ENCODE measurements around the gene TCF15. TPM values are rescaled to one million over a fixed set of nuclear protein-coding genes. Genes with fewer than 3 reads are reported as not detected.

TCF15 gene
- total RNA-seq, 1 donor from 2014 or later = not detected

GRCh38 chr20:647479-648019 is 37.4 kb upstream of the TCF15 start:
- peaks cover 71% of the 10 kb centered on the region for H4K20me1 ChIP-seq (ENCODE audit: insufficient read depth, low read length)
- H3K4me1 Mint-ChIP-seq (ENCODE audit: low read depth, unreplicated experiment) = peaks cover 2% of the 10 kb centered on the region

DNA sequence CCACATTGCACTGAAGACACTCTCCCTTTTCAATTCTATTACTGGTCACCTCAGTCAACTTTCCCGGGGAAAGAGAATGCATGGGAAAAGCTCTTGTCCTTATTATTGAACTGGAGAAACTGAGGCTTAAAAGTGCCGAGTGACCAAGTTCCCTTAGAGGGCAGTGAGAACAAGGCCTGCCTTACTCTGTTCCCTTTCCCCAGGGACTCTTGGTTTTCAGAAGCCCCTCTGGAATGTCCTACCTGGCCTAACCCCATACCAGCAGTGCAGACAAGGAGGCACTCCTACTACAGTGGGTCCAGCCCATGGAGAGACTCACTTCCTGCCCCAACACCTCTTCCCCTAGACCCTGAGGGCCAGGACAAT is 36.7 kb upstream of the TCF15 start:
- Histone ChIP-seq H2AFZ (ENCODE audit: low read depth, low read length) (no peak overlapping the region), H3K4me2 (ENCODE audit: low read length) (no peak overlapping the region), H3K27ac (ENCODE audit: low read depth, low read length) (no peak overlapping the region), H3K4me1 (ENCODE audit: insufficient read depth, low read length) (peaks cover 3% of the 10 kb centered on the region), H3K27me3 (ENCODE audit: insufficient read depth, low read length) (no peaks in the 10 kb centered on the region), H3K9me3 (ENCODE audit: insufficient read depth, low read depth, low read length) (no peaks in the 10 kb centered on the region), H3K9ac (ENCODE audit: low read length) (no peak overlapping the region), H3K79me2 (ENCODE audit: insufficient read depth, low read length) (peaks cover 51% of the 10 kb centered on the region), H4K20me1 (ENCODE audit: insufficient read depth, low read length) (peaks cover 64% of the 10 kb centered on the region), H3K36me3 (ENCODE audit: insufficient read depth, low read length) (peaks cover 23% of the 10 kb centered on the region), H3K4me3 (ENCODE audit: insufficient read depth, low read depth, low read length) (no peak overlapping the region)
- no peak for FAIRE-seq
- no peak for DNase-seq (ENCODE audit: low read depth)
- H3K4me3 Mint-ChIP-seq (ENCODE audit: unreplicated experiment) = no peak overlapping the region
- H3K4me1 Mint-ChIP-seq (ENCODE audit: low read depth, unreplicated experiment) = no peaks in the 10 kb centered on the region
- peaks cover 3% of the 10 kb centered on the region for H3K27me3 Mint-ChIP-seq (ENCODE audit: low read depth, unreplicated experiment)
- no peak overlapping the region for H3K27ac Mint-ChIP-seq (ENCODE audit: unreplicated experiment)
- H3K9me3 Mint-ChIP-seq (ENCODE audit: unreplicated experiment) = no peaks in the 10 kb centered on the region
- TF ChIP-seq, protein P1, sequence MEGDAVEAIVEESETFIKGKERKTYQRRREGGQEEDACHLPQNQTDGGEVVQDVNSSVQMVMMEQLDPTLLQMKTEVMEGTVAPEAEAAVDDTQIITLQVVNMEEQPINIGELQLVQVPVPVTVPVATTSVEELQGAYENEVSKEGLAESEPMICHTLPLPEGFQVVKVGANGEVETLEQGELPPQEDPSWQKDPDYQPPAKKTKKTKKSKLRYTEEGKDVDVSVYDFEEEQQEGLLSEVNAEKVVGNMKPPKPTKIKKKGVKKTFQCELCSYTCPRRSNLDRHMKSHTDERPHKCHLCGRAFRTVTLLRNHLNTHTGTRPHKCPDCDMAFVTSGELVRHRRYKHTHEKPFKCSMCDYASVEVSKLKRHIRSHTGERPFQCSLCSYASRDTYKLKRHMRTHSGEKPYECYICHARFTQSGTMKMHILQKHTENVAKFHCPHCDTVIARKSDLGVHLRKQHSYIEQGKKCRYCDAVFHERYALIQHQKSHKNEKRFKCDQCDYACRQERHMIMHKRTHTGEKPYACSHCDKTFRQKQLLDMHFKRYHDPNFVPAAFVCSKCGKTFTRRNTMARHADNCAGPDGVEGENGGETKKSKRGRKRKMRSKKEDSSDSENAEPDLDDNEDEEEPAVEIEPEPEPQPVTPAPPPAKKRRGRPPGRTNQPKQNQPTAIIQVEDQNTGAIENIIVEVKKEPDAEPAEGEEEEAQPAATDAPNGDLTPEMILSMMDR (IDR thresholded peaks at IDR 0.05; ENCODE audit: insufficient read depth, low read depth, low read length) = no peak
- TF ChIP-seq EZH2 (IDR thresholded peaks at IDR 0.05; ENCODE audit: insufficient read depth, low read length) = no peak
- peaks cover 33% of the 10 kb centered on the region for H3K36me3 Mint-ChIP-seq (ENCODE audit: low read depth, unreplicated experiment)

More at GRCh38 chr20:647479-648019, 37.4 kb upstream of the TCF15 start:
- no peak for FAIRE-seq
- Mint-ChIP-seq H3K27me3 (ENCODE audit: low read depth, unreplicated experiment) (peaks cover 3% of the 10 kb centered on the region), H3K36me3 (ENCODE audit: low read depth, unreplicated experiment) (peaks cover 33% of the 10 kb centered on the region), H3K27ac (ENCODE audit: unreplicated experiment) (no peak overlapping the region), H3K4me3 (ENCODE audit: unreplicated experiment) (no peak overlapping the region), H3K9me3 (ENCODE audit: unreplicated experiment) (no peaks in the 10 kb centered on the region)
- Histone ChIP-seq H3K79me2 (ENCODE audit: insufficient read depth, low read length) (peaks cover 58% of the 10 kb centered on the region), H3K9ac (ENCODE audit: low read length) (no peak overlapping the region), H2AFZ (ENCODE audit: low read depth, low read length) (no peak overlapping the region), H3K9me3 (ENCODE audit: insufficient read depth, low read depth, low read length) (no peaks in the 10 kb centered on the region), H3K4me2 (ENCODE audit: low read length) (no peak overlapping the region), H3K4me3 (ENCODE audit: insufficient read depth, low read depth, low read length) (no peak overlapping the region), H3K27ac (ENCODE audit: low read depth, low read length) (no peak overlapping the region), H3K27me3 (ENCODE audit: insufficient read depth, low read length) (no peaks in the 10 kb centered on the region), H3K36me3 (ENCODE audit: insufficient read depth, low read length) (peaks cover 23% of the 10 kb centered on the region), H3K4me1 (ENCODE audit: insufficient read depth, low read length) (peaks cover 8% of the 10 kb centered on the region)
- no peak for DNase-seq (ENCODE audit: low read depth)
- no peak for TF ChIP-seq EZH2 (IDR thresholded peaks at IDR 0.05; ENCODE audit: insufficient read depth, low read length)
- TF ChIP-seq, protein P1 (IDR thresholded peaks at IDR 0.05; ENCODE audit: insufficient read depth, low read depth, low read length) = no peak

DNA sequence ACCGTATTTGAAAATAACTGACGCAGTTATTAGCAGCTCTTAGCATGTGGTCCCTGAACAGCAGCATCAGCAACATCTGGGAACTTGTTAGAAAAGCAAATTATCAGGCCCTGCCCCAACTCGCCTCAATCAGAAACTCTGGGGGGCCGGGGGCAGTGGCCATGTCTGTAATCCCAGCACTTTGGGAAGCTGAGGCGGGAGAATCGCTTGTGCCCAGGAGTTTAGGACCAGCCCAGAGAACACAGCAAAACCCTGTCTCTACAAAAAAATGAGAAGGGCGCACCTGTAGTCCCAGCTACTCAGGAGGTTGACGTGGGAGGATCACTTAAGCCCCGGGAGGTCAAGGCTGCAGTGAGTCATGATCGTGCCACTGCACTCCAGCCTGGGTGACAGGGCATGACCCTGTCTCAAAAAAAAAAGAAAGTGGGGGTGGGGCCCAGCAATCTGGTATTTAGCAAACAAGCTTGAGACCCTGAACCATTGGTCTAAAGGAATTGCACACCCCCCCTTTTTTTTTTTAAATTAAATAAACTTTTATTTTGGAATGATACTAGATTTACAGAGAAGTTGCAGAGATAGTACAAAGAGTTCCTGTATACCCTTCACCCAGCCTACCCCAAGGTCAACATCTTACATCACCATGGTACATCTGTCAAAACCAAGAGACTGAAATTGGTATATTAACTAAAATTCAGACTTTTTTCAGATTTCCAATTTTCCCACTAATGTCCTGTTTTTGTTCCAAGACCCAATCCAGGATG is 36.2 kb upstream of the TCF15 start:
- Histone ChIP-seq H3K9ac (ENCODE audit: low read length) (no peak overlapping the region), H2AFZ (ENCODE audit: low read depth, low read length) (no peak overlapping the region), H3K27me3 (ENCODE audit: insufficient read depth, low read length) (no peaks in the 10 kb centered on the region), H3K27ac (ENCODE audit: low read depth, low read length) (no peak overlapping the region), H3K4me2 (ENCODE audit: low read length) (no peak overlapping the region), H3K36me3 (ENCODE audit: insufficient read depth, low read length) (peaks cover 23% of the 10 kb centered on the region), H3K4me3 (ENCODE audit: insufficient read depth, low read depth, low read length) (no peak overlapping the region), H3K9me3 (ENCODE audit: insufficient read depth, low read depth, low read length) (no peaks in the 10 kb centered on the region), H3K79me2 (ENCODE audit: insufficient read depth, low read length) (peaks cover 46% of the 10 kb centered on the region), H3K4me1 (ENCODE audit: insufficient read depth, low read length) (no peaks in the 10 kb centered on the region), H4K20me1 (ENCODE audit: insufficient read depth, low read length) (peaks cover 59% of the 10 kb centered on the region)
- Mint-ChIP-seq H3K4me1 (ENCODE audit: low read depth, unreplicated experiment) (no peaks in the 10 kb centered on the region), H3K9me3 (ENCODE audit: unreplicated experiment) (no peaks in the 10 kb centered on the region), H3K27me3 (ENCODE audit: low read depth, unreplicated experiment) (peaks cover 6% of the 10 kb centered on the region), H3K27ac (ENCODE audit: unreplicated experiment) (no peak overlapping the region), H3K36me3 (ENCODE audit: low read depth, unreplicated experiment) (peaks cover 33% of the 10 kb centered on the region), H3K4me3 (ENCODE audit: unreplicated experiment) (no peak overlapping the region)
- DNase-seq (ENCODE audit: low read depth) = no peak
- FAIRE-seq = no peak
- TF ChIP-seq EZH2 (IDR thresholded peaks at IDR 0.05; ENCODE audit: insufficient read depth, low read length) = no peak
- TF ChIP-seq, protein P1 (IDR thresholded peaks at IDR 0.05; ENCODE audit: insufficient read depth, low read depth, low read length) = no peak

Data from astrocyte (in vitro differentiated cells and primary cell).